ENCODE results near the gene ANKRD26. TPM values are rescaled to one million over a fixed set of nuclear protein-coding genes. Genes with fewer than 3 reads are reported as not detected.

ANKRD26 gene
- total and polyA plus RNA-seq, 9 of the 15 experiments (the other 6 are each of a cell fraction or from before 2014, with no cell fraction given), result 2.3 to 12.3 (median 4.9) TPM

DNA sequence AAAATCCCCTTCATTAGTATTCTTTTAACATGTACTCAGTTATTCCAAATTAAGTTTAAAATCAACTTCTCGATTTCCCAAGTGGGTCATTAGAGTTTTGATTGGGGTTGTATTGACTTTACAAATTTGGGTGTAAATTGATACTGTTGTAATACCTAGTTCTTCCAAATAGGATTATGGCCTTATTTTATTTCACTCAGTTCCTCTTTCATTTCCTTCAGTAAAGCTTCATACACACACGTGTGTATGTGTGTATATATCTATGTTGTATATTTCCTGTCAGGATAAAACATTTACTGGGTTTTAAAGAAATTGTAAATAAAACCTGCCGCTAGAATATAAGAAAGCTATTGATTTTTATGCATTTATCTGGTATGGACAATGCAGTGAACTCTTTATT lies 38.0 kb upstream of the ANKRD26 start:
- intact Hi-C loops (cut with micrococcal nuclease), result no loop called here
- Histone ChIP-seq H3K79me2 (ENCODE audit: control insufficient read depth, insufficient read depth, low read length) (no peaks in the 10 kb centered on the region), H3K9ac (ENCODE audit: insufficient read depth in 1 of 2, low read depth in 2 of 2, low read length in 2 of 2) (no peak overlapping the region), H2AFZ (ENCODE audit: low read depth, low read length) (no peak overlapping the region), H3K4me3 (no peak overlapping the region), H3K9me3 (replicated peaks; ENCODE audit: control insufficient read depth, insufficient read depth, low read depth, low read length) (no peaks in the 10 kb centered on the region), H3K27me3 (ENCODE audit: control insufficient read depth in 2 of 2, insufficient read depth in 2 of 2, low read length in 2 of 2) (no peaks in the 10 kb centered on the region), H3K9me1 (ENCODE audit: control insufficient read depth, insufficient read depth, low read length) (no peaks in the 10 kb centered on the region), H3K4me2 (ENCODE audit: insufficient read depth, low read length) (no peak overlapping the region), H3K36me3 (ENCODE audit: control insufficient read depth, insufficient read depth, low read length) (peaks cover 86% of the 10 kb centered on the region), H3K27ac (ENCODE audit: extremely low read depth, low read depth, low read length) (no peak overlapping the region), H3K4me1 (replicated peaks in 1 of 2; ENCODE audit: control insufficient read depth in 2 of 2, insufficient read depth in 2 of 2, low read length in 2 of 2) (no peaks in the 10 kb centered on the region; a peak in 1 of 5 replicates), H4K20me1 (replicated peaks; ENCODE audit: control insufficient read depth, insufficient read depth, low read length) (no peaks in the 10 kb centered on the region)
- in situ Hi-C loops (cut with MboI), result no loop called here
- POLR2A ChIA-PET, result interaction anchor here (1.0 kb wide), 1 partner anchor 16 kb away, joined by 3 read pairs; the partner anchor contains the start of gene YME1L1
- TF ChIP-seq ZFX (CRISPR knock-in tag; IDR thresholded peaks at IDR 0.05) (no peak), THAP12 (CRISPR knock-in tag; IDR thresholded peaks at IDR 0.05) (no peak), MLX (CRISPR knock-in tag; conservative IDR thresholded peaks at IDR 0.05) (no peak)
- FAIRE-seq (no peak), ATAC-seq (no peak), DNase-seq (ENCODE audit: extremely low read depth in 1 of 4, low spot score in 3 of 4) (no peak)
- 75% methylated on average over 3 of the region's 3 CpGs for WGBS (ENCODE audit: insufficient coverage, low coverage, missing lambda C conversion rate)
- BruUV-seq (replicated peaks), result no TSS peak
- CTCF ChIA-PET (ENCODE audit: low intra/inter-chr PET ratio), result no interaction called here

Measured in K562 (cell line).